COLO668 (cell line): Measurements from ENCODE around the gene TIMM22.
"Not testable (repeated sequence)": the region's sequence is repeated elsewhere in the genome, so short reads cannot be mapped to it uniquely, and the experiment has no call there.

Experiments used
- DNase-seq: peaks from one replicate; lab custom pipeline; 2025; ENCODE audit not compliant: unreplicated experiment; lab: John Stamatoyannopoulos, UW

The TIMM22 gene

GRCh38 chr17:971861-972260, 25.1 kb upstream of the TIMM22 start:
- not testable (repeated sequence) for DNase-seq

- no peak for DNase-seq
Observed at GRCh38 chr17:973053-973452, 23.9 kb upstream of the TIMM22 start.

GRCh38 chr17:974778-975177, 22.2 kb upstream of the TIMM22 start:
- DNase-seq: not testable (repeated sequence)

GRCh38 chr17:975371-975915, 21.5 kb upstream of the TIMM22 start:
- DNase-seq: no peak

GRCh38 chr17:976312-976711, 20.6 kb upstream of the TIMM22 start:
- no peak for DNase-seq

- DNase-seq: no peak
Observed at GRCh38 chr17:977166-977565, 19.8 kb upstream of the TIMM22 start.

GRCh38 chr17:978103-979093, 18.5 kb upstream of the TIMM22 start:
- DNase-seq: no peak

GRCh38 chr17:979212-979538, 17.8 kb upstream of the TIMM22 start:
- DNase-seq: no peak

- peak; percentile 67 for DNase-seq
Observed at GRCh38 chr17:979539-980405, 17.2 kb upstream of the TIMM22 start, which contains the start of gene NXN. NXN (minus strand) TSS chr17:979776.

GRCh38 chr17:980406-981291, 16.3 kb upstream of the TIMM22 start:
- peak; percentile 52 for DNase-seq

GRCh38 chr17:981292-981658, 15.7 kb upstream of the TIMM22 start:
- DNase-seq: no peak

- DNase-seq: no peak
Observed at GRCh38 chr17:983921-984320, 13.0 kb upstream of the TIMM22 start.

GRCh38 chr17:986322-986929, 10.5 kb upstream of the TIMM22 start:
- DNase-seq: no peak

GRCh38 chr17:987931-988330, 9.0 kb upstream of the TIMM22 start:
- no peak for DNase-seq

- no peak for DNase-seq
Observed at GRCh38 chr17:988561-988960, 8.4 kb upstream of the TIMM22 start.

GRCh38 chr17:992933-993332, 4.0 kb upstream of the TIMM22 start:
- no peak for DNase-seq

- DNase-seq: not testable (repeated sequence)
Observed at GRCh38 chr17:995324-995723, 1.6 kb upstream of the TIMM22 start.

GRCh38 chr17:998111-998510, 1.2 kb downstream of the TIMM22 start:
- no peak for DNase-seq

- DNase-seq: peak; percentile 59
Observed at GRCh38 chr17:1000597-1001461, 3.9 kb downstream of the TIMM22 start.
